ENCODE measurements around the gene ESRRA. TPM values are rescaled to one million over a fixed set of nuclear protein-coding genes. Genes with fewer than 3 reads are reported as not detected.
A peak's percentile ranks its signal among the peaks of the same experiment; 100 is the strongest.

The ESRRA gene
- total and polyA plus RNA-seq, 2 of the 13 experiments (the other 11 are each of a cell fraction or from before 2014, with no cell fraction given): 18.1 to 36.3 TPM

- no peak for TF ChIP-seq ZNF138 (CRISPR knock-in tag; IDR thresholded peaks at IDR 0.05; ENCODE audit: low read depth)
- TF ChIP-seq NFE2L1 (CRISPR knock-in tag; IDR thresholded peaks at IDR 0.05; ENCODE audit: borderline replicate concordance): no peak
- TF ChIP-seq, protein P1, sequence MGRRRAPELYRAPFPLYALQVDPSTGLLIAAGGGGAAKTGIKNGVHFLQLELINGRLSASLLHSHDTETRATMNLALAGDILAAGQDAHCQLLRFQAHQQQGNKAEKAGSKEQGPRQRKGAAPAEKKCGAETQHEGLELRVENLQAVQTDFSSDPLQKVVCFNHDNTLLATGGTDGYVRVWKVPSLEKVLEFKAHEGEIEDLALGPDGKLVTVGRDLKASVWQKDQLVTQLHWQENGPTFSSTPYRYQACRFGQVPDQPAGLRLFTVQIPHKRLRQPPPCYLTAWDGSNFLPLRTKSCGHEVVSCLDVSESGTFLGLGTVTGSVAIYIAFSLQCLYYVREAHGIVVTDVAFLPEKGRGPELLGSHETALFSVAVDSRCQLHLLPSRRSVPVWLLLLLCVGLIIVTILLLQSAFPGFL (CRISPR knock-in tag; IDR thresholded peaks at IDR 0.05): no peak
- TF ChIP-seq, protein P2, sequence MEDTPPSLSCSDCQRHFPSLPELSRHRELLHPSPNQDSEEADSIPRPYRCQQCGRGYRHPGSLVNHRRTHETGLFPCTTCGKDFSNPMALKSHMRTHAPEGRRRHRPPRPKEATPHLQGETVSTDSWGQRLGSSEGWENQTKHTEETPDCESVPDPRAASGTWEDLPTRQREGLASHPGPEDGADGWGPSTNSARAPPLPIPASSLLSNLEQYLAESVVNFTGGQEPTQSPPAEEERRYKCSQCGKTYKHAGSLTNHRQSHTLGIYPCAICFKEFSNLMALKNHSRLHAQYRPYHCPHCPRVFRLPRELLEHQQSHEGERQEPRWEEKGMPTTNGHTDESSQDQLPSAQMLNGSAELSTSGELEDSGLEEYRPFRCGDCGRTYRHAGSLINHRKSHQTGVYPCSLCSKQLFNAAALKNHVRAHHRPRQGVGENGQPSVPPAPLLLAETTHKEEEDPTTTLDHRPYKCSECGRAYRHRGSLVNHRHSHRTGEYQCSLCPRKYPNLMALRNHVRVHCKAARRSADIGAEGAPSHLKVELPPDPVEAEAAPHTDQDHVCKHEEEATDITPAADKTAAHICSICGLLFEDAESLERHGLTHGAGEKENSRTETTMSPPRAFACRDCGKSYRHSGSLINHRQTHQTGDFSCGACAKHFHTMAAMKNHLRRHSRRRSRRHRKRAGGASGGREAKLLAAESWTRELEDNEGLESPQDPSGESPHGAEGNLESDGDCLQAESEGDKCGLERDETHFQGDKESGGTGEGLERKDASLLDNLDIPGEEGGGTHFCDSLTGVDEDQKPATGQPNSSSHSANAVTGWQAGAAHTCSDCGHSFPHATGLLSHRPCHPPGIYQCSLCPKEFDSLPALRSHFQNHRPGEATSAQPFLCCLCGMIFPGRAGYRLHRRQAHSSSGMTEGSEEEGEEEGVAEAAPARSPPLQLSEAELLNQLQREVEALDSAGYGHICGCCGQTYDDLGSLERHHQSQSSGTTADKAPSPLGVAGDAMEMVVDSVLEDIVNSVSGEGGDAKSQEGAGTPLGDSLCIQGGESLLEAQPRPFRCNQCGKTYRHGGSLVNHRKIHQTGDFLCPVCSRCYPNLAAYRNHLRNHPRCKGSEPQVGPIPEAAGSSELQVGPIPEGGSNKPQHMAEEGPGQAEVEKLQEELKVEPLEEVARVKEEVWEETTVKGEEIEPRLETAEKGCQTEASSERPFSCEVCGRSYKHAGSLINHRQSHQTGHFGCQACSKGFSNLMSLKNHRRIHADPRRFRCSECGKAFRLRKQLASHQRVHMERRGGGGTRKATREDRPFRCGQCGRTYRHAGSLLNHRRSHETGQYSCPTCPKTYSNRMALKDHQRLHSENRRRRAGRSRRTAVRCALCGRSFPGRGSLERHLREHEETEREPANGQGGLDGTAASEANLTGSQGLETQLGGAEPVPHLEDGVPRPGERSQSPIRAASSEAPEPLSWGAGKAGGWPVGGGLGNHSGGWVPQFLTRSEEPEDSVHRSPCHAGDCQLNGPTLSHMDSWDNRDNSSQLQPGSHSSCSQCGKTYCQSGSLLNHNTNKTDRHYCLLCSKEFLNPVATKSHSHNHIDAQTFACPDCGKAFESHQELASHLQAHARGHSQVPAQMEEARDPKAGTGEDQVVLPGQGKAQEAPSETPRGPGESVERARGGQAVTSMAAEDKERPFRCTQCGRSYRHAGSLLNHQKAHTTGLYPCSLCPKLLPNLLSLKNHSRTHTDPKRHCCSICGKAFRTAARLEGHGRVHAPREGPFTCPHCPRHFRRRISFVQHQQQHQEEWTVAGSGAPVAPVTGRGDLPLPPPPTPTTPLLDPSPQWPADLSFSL (CRISPR knock-in tag; IDR thresholded peaks at IDR 0.05): no peak
- TF ChIP-seq SRF (IDR thresholded peaks at IDR 0.05; ENCODE audit: low read depth, low read length): no peak
- TF ChIP-seq ZSCAN21 (CRISPR knock-in tag; IDR thresholded peaks at IDR 0.05; ENCODE audit: borderline replicate concordance): no peak
- TF ChIP-seq REXO4 (CRISPR knock-in tag; IDR thresholded peaks at IDR 0.05; ENCODE audit: borderline replicate concordance): no peak
- no peak for TF ChIP-seq ZNF749 (CRISPR knock-in tag; IDR thresholded peaks at IDR 0.05; ENCODE audit: borderline replicate concordance)
- TF ChIP-seq ATRX (CRISPR knock-in tag; IDR thresholded peaks at IDR 0.05; ENCODE audit: borderline replicate concordance): no peak
- no peak for TF ChIP-seq HDAC6 (IDR thresholded peaks at IDR 0.05; ENCODE audit: low read depth, low read length)
- no peak for TF ChIP-seq ZNF768 (CRISPR knock-in tag; IDR thresholded peaks at IDR 0.05)
- TF ChIP-seq, protein P3, sequence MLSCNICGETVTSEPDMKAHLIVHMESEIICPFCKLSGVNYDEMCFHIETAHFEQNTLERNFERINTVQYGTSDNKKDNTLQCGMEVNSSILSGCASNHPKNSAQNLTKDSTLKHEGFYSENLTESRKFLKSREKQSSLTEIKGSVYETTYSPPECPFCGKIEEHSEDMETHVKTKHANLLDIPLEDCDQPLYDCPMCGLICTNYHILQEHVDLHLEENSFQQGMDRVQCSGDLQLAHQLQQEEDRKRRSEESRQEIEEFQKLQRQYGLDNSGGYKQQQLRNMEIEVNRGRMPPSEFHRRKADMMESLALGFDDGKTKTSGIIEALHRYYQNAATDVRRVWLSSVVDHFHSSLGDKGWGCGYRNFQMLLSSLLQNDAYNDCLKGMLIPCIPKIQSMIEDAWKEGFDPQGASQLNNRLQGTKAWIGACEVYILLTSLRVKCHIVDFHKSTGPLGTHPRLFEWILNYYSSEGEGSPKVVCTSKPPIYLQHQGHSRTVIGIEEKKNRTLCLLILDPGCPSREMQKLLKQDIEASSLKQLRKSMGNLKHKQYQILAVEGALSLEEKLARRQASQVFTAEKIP (CRISPR knock-in tag; IDR thresholded peaks at IDR 0.05; ENCODE audit: borderline replicate concordance): no peak
- TF ChIP-seq ZNF598 (CRISPR knock-in tag; IDR thresholded peaks at IDR 0.05; ENCODE audit: borderline replicate concordance): no peak
- no peak for TF ChIP-seq BRD4 (CRISPR knock-in tag; IDR thresholded peaks at IDR 0.05)
- TF ChIP-seq SAP130 (CRISPR knock-in tag; IDR thresholded peaks at IDR 0.05; ENCODE audit: low read depth): no peak; the same call in 1 of the 2 replicates
- no peak for TF ChIP-seq POLR2AphosphoS5 (IDR thresholded peaks at IDR 0.05; ENCODE audit: low read depth, low read length)
- 0 out of 2 replicates have a peak, but pooled peaks have one; percentile 55 for TF ChIP-seq XBP1 (CRISPR knock-in tag; IDR thresholded peaks at IDR 0.05)
- no peak for TF ChIP-seq ZNF564 (CRISPR knock-in tag; IDR thresholded peaks at IDR 0.05)
- TF ChIP-seq ZNF747 (CRISPR knock-in tag; IDR thresholded peaks at IDR 0.05; ENCODE audit: borderline replicate concordance): no peak
- no peak for TF ChIP-seq GLI4 (CRISPR knock-in tag; IDR thresholded peaks at IDR 0.05; ENCODE audit: borderline replicate concordance)
- no peak for TF ChIP-seq NFYC (CRISPR knock-in tag; IDR thresholded peaks at IDR 0.05)
- TF ChIP-seq RFX1 (IDR thresholded peaks at IDR 0.05): no peak
- TF ChIP-seq SALL1 (CRISPR knock-in tag; IDR thresholded peaks at IDR 0.05): no peak
- TF ChIP-seq DR1 (CRISPR knock-in tag; IDR thresholded peaks at IDR 0.05): no peak
These were observed 53.2 kb downstream of the ESRRA start (continued) for GRCh38 chr11:64358536-64358906.
